HepG2 (cell line): ENCODE results near the gene FHIT.

Source experiments
- IRF1 ChIP-seq: sonication (generic); formaldehyde crosslinking; IDR thresholded peaks from 2 replicates; pipeline ENCODE4 v1.4.0; 2020; ENCODE audit warnings: low read depth, mild to moderate bottlenecking, missing genetic modification reagents
- IRF2 ChIP-seq: IDR thresholded peaks from 2 replicates; pipeline ENCODE4 v1.6.1; 2018; ENCODE audit warnings: missing genetic modification reagents, missing compliant biosample characterization
- MYNN ChIP-seq: sonication (generic); formaldehyde crosslinking; IDR thresholded peaks from 2 replicates; pipeline ENCODE4 v1.4.0; 2020; ENCODE audit warnings: mild to moderate bottlenecking, low read depth, missing genetic modification reagents
- NR2F1 ChIP-seq, 2 experiments: fragments of 450-650 bp in 1 of 2; formaldehyde crosslinking in 1 of 2; IDR thresholded peaks; 2 replicates each; pipeline versions ENCODE4 v1.5.0 to v1.6.1; 2016 to 2020; ENCODE audit warnings: mild to moderate bottlenecking in 1 of 2, missing compliant biosample characterization in 1 of 2, missing genetic modification reagents in 1 of 2, moderate library complexity in 1 of 2
- YEATS4 ChIP-seq: sonication (generic); formaldehyde crosslinking; IDR thresholded peaks from 2 replicates; pipeline ENCODE4 v1.4.0; 2020; ENCODE audit warnings: missing genetic modification reagents, borderline replicate concordance
- TF ChIP-seq, protein P1 (sequence below): sonication (generic); formaldehyde crosslinking; IDR thresholded peaks from 2 replicates; pipeline ENCODE4 v1.4.0; 2020; ENCODE audit warnings: mild to moderate bottlenecking, missing genetic modification reagents, borderline replicate concordance
- TF ChIP-seq, protein P2 (sequence below): sonication (generic); formaldehyde crosslinking; IDR thresholded peaks from 2 replicates; pipeline ENCODE4 v1.5.0; 2020; ENCODE audit warnings: mild to moderate bottlenecking, missing genetic modification reagents, moderate library complexity
- TF ChIP-seq, protein P3 (sequence below): sonication (generic); formaldehyde crosslinking; IDR thresholded peaks from 2 replicates; pipeline ENCODE4 v1.9.0; 2021; ENCODE audit warnings: missing genetic modification reagents, borderline replicate concordance

GRCh38 chr3:61278713-61279112 is 27.5 kb upstream of the FHIT start:
- TF ChIP-seq MYNN (CRISPR knock-in tag) (no peak), YEATS4 (CRISPR knock-in tag) (no peak), IRF2 (CRISPR knock-in tag) (no peak), NR2F1 (CRISPR knock-in tag; IDR thresholded peaks at IDR 0.05) (no peak), IRF1 (CRISPR knock-in tag) (no peak)
- TF ChIP-seq, protein P1, sequence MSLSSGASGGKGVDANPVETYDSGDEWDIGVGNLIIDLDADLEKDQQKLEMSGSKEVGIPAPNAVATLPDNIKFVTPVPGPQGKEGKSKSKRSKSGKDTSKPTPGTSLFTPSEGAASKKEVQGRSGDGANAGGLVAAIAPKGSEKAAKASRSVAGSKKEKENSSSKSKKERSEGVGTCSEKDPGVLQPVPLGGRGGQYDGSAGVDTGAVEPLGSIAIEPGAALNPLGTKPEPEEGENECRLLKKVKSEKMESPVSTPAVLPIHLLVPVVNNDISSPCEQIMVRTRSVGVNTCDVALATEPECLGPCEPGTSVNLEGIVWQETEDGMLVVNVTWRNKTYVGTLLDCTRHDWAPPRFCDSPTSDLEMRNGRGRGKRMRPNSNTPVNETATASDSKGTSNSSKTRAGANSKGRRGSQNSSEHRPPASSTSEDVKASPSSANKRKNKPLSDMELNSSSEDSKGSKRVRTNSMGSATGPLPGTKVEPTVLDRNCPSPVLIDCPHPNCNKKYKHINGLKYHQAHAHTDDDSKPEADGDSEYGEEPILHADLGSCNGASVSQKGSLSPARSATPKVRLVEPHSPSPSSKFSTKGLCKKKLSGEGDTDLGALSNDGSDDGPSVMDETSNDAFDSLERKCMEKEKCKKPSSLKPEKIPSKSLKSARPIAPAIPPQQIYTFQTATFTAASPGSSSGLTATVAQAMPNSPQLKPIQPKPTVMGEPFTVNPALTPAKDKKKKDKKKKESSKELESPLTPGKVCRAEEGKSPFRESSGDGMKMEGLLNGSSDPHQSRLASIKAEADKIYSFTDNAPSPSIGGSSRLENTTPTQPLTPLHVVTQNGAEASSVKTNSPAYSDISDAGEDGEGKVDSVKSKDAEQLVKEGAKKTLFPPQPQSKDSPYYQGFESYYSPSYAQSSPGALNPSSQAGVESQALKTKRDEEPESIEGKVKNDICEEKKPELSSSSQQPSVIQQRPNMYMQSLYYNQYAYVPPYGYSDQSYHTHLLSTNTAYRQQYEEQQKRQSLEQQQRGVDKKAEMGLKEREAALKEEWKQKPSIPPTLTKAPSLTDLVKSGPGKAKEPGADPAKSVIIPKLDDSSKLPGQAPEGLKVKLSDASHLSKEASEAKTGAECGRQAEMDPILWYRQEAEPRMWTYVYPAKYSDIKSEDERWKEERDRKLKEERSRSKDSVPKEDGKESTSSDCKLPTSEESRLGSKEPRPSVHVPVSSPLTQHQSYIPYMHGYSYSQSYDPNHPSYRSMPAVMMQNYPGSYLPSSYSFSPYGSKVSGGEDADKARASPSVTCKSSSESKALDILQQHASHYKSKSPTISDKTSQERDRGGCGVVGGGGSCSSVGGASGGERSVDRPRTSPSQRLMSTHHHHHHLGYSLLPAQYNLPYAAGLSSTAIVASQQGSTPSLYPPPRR (CRISPR knock-in tag) = no peak
- TF ChIP-seq, protein P2, sequence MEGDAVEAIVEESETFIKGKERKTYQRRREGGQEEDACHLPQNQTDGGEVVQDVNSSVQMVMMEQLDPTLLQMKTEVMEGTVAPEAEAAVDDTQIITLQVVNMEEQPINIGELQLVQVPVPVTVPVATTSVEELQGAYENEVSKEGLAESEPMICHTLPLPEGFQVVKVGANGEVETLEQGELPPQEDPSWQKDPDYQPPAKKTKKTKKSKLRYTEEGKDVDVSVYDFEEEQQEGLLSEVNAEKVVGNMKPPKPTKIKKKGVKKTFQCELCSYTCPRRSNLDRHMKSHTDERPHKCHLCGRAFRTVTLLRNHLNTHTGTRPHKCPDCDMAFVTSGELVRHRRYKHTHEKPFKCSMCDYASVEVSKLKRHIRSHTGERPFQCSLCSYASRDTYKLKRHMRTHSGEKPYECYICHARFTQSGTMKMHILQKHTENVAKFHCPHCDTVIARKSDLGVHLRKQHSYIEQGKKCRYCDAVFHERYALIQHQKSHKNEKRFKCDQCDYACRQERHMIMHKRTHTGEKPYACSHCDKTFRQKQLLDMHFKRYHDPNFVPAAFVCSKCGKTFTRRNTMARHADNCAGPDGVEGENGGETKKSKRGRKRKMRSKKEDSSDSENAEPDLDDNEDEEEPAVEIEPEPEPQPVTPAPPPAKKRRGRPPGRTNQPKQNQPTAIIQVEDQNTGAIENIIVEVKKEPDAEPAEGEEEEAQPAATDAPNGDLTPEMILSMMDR = no peak
- TF ChIP-seq, protein P3, sequence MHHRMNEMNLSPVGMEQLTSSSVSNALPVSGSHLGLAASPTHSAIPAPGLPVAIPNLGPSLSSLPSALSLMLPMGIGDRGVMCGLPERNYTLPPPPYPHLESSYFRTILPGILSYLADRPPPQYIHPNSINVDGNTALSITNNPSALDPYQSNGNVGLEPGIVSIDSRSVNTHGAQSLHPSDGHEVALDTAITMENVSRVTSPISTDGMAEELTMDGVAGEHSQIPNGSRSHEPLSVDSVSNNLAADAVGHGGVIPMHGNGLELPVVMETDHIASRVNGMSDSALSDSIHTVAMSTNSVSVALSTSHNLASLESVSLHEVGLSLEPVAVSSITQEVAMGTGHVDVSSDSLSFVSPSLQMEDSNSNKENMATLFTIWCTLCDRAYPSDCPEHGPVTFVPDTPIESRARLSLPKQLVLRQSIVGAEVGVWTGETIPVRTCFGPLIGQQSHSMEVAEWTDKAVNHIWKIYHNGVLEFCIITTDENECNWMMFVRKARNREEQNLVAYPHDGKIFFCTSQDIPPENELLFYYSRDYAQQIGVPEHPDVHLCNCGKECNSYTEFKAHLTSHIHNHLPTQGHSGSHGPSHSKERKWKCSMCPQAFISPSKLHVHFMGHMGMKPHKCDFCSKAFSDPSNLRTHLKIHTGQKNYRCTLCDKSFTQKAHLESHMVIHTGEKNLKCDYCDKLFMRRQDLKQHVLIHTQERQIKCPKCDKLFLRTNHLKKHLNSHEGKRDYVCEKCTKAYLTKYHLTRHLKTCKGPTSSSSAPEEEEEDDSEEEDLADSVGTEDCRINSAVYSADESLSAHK = no peak
